ENCODE results near the gene ZNF532. TPM values are rescaled to one million over a fixed set of nuclear protein-coding genes. Genes with fewer than 3 reads are reported as not detected.

Gene ZNF532
- total RNA-seq, 1 experiment from 2014 or later: 118 TPM

DNA sequence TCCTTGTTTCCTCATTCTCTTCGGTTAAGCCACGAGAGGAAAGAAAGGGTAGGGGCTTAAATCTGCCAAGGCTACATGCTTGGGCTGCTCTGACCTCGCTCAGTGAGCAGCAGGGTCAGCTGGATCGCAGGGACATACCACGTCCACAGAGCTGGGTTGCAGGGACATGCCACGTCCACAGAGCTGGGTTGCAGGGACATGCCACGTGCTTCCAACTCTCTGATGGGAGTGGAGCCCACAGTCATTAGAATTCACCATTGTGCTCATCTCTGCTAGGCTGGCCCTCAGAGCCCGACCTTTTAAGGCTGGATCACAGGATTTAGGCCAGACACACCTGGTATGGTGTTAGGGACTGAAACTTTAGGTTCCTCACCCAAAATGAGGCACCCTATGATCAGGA, 167.6 kb downstream of the ZNF532 start:
- intact Hi-C loops (cut with micrococcal nuclease; ENCODE audit: unreplicated experiment): no loop called here
- POLR2A ChIA-PET (ENCODE audit: low non-redundant PET): no interaction called here
- Histone ChIP-seq H3K4me3 (ENCODE audit: low read depth, low read length, poor library complexity, severe bottlenecking) (no peak overlapping the region), H3K27ac (ENCODE audit: low read depth, low read length, poor library complexity, severe bottlenecking) (no peak overlapping the region), H3K9me3 (ENCODE audit: low read depth, low read length, poor library complexity, severe bottlenecking) (no peaks in the 10 kb centered on the region), H3K4me1 (ENCODE audit: insufficient read depth, low read length, poor library complexity, severe bottlenecking) (no peaks in the 10 kb centered on the region), H3K27me3 (replicated peaks; ENCODE audit: insufficient read depth, low read depth, low read length, poor library complexity) (no peaks in the 10 kb centered on the region), H3K36me3 (ENCODE audit: insufficient read depth, low read length, poor library complexity, severe bottlenecking) (no peaks in the 10 kb centered on the region)
- BruUV-seq (replicated peaks): no TSS peak
- TF ChIP-seq CTCF (conservative IDR thresholded peaks at IDR 0.05; ENCODE audit: low read depth, low read length): no peak
- TF ChIP-seq EZH2 (IDR thresholded peaks at IDR 0.05; ENCODE audit: borderline replicate concordance, low read depth, low read length, poor library complexity, severe bottlenecking): no peak
- CTCF ChIA-PET: no interaction called here
- DNase-seq (ENCODE audit: low spot score): no peak

DNA sequence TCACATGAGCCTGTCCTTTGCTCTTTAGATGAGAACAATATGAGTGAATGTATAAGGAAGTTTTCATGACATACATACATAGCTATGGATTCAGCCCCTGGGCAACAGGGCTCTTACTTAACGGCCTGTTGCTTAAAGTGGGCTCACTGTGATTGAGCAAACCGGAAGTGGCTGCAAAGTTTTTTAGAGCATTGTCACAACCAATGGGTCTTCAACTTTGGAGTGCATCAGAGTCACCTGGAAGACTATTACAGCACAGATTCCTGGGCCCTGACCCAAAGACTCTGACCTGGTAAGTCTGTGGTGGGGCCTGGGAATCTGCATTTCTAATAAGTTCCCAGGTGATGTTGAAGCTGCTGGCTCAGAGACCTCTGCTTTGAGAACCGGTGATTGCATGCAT, 168.7 kb downstream of the ZNF532 start:
- Histone ChIP-seq H3K36me3 (ENCODE audit: insufficient read depth, low read length, poor library complexity, severe bottlenecking) (no peaks in the 10 kb centered on the region), H3K27ac (ENCODE audit: low read depth, low read length, poor library complexity, severe bottlenecking) (no peak overlapping the region), H3K9me3 (ENCODE audit: low read depth, low read length, poor library complexity, severe bottlenecking) (no peaks in the 10 kb centered on the region), H3K27me3 (replicated peaks; ENCODE audit: insufficient read depth, low read depth, low read length, poor library complexity) (no peaks in the 10 kb centered on the region), H3K4me3 (ENCODE audit: low read depth, low read length, poor library complexity, severe bottlenecking) (no peak overlapping the region), H3K4me1 (ENCODE audit: insufficient read depth, low read length, poor library complexity, severe bottlenecking) (no peaks in the 10 kb centered on the region)
- ChIA-PET CTCF (interaction anchor here (0.5 kb wide), 1 partner anchor 94 kb away, joined by 4 read pairs; no protein-coding TSS in a partner anchor), POLR2A (ENCODE audit: low non-redundant PET) (no interaction called here)
- TF ChIP-seq EZH2 (IDR thresholded peaks at IDR 0.05; ENCODE audit: borderline replicate concordance, low read depth, low read length, poor library complexity, severe bottlenecking) (no peak), CTCF (conservative IDR thresholded peaks at IDR 0.05; ENCODE audit: low read depth, low read length) (no peak)
- DNase-seq (ENCODE audit: low spot score): no peak
- intact Hi-C loops (cut with micrococcal nuclease; ENCODE audit: unreplicated experiment): no loop called here
- no TSS peak for BruUV-seq (replicated peaks)

GRCh38 chr18:59033974-59034373, 169.3 kb downstream of the ZNF532 start:
- no peaks in the 10 kb centered on the region for H3K9me3 ChIP-seq (ENCODE audit: low read depth, low read length, poor library complexity, severe bottlenecking)
- no peaks in the 10 kb centered on the region for H3K27me3 ChIP-seq (replicated peaks; ENCODE audit: insufficient read depth, low read depth, low read length, poor library complexity)
- no peak overlapping the region for H3K27ac ChIP-seq (ENCODE audit: low read depth, low read length, poor library complexity, severe bottlenecking)
- no peak overlapping the region for H3K4me3 ChIP-seq (ENCODE audit: low read depth, low read length, poor library complexity, severe bottlenecking)
- no peaks in the 10 kb centered on the region for H3K36me3 ChIP-seq (ENCODE audit: insufficient read depth, low read length, poor library complexity, severe bottlenecking)
- no TSS peak for BruUV-seq (replicated peaks)
- ChIA-PET POLR2A (ENCODE audit: low non-redundant PET) (no interaction called here), CTCF (no interaction called here)
- H3K4me1 ChIP-seq (ENCODE audit: insufficient read depth, low read length, poor library complexity, severe bottlenecking): no peaks in the 10 kb centered on the region
- TF ChIP-seq EZH2 (IDR thresholded peaks at IDR 0.05; ENCODE audit: borderline replicate concordance, low read depth, low read length, poor library complexity, severe bottlenecking) (no peak), CTCF (conservative IDR thresholded peaks at IDR 0.05; ENCODE audit: low read depth, low read length) (no peak)
- DNase-seq (ENCODE audit: low spot score): no peak
- intact Hi-C loops (cut with micrococcal nuclease; ENCODE audit: unreplicated experiment): no loop called here
